Karpas-422 (cell line): ENCODE data around the gene ARL2. TPM values are rescaled to one million over a fixed set of nuclear protein-coding genes. Genes with fewer than 3 reads are reported as not detected.

Experiments used
- DNase-seq: peaks from one replicate; pipeline ENCODE4 v3.0.0-alpha.2; 2015
- H2AFZ ChIP-seq: fragments of 200-600 bp; sonication (generic); 2 replicates; pipeline ENCODE4 v1.6.1; 2014; ENCODE audit warnings: antibody characterized with exemption, low read length, mixed read lengths
- H3K27ac ChIP-seq: fragments of 200-600 bp; sonication (generic); 2 replicates; pipeline ENCODE4 v1.5.1; 2014; ENCODE audit warnings: mild to moderate bottlenecking, low read length, moderate library complexity
- H3K27me3 ChIP-seq: fragments of 200-600 bp; sonication (generic); 2 replicates; pipeline ENCODE4 v1.6.1; 2014; ENCODE audit warnings: low read length, mixed read lengths
- H3K36me3 ChIP-seq: fragments of 200-600 bp; sonication (generic); 2 replicates; pipeline ENCODE4 v1.6.1; 2014; ENCODE audit warnings: low read length, mixed read lengths; ENCODE audit not compliant: insufficient read depth
- H3K4me1 ChIP-seq: fragments of 200-600 bp; sonication (generic); 2 replicates; pipeline ENCODE4 v1.6.1; 2014; ENCODE audit warnings: mild to moderate bottlenecking, low read length, mixed read lengths
- H3K4me2 ChIP-seq: fragments of 200-600 bp; sonication (generic); 2 replicates; pipeline ENCODE4 v1.6.1; 2014; ENCODE audit warnings: low read length, low read depth, mild to moderate bottlenecking; ENCODE audit not compliant: poor library complexity, severe bottlenecking
- H3K4me3 ChIP-seq: fragments of 200-600 bp; sonication (generic); 2 replicates; pipeline ENCODE4 v1.5.1; 2014; ENCODE audit warnings: mild to moderate bottlenecking, antibody characterized with exemption, low read length, mixed read lengths
- H3K79me2 ChIP-seq: fragments of 200-600 bp; sonication (generic); 2 replicates; pipeline ENCODE4 v1.6.1; 2014; ENCODE audit warnings: mild to moderate bottlenecking, low read length, mixed read lengths
- H3K9ac ChIP-seq: fragments of 200-600 bp; sonication (generic); 2 replicates; pipeline ENCODE4 v1.6.0; 2014; ENCODE audit warnings: low read length
- H3K9me2 ChIP-seq: fragments of 200-600 bp; sonication (generic), shearing (Covaris generic); replicated peaks from 2 replicates; pipeline ENCODE4 v1.6.0; 2014; ENCODE audit warnings: mild to moderate bottlenecking, low read length, moderate library complexity; ENCODE audit not compliant: insufficient read depth
- H3K9me3 ChIP-seq: fragments of 300-700, 200-600 bp; sonication (generic); 2 replicates; pipeline ENCODE4 v1.6.1; 2014; ENCODE audit warnings: low read length, mixed read lengths
- H4K20me1 ChIP-seq: fragments of 200-600 bp; sonication (generic); 2 replicates; pipeline ENCODE4 v1.6.1; 2014; ENCODE audit warnings: mild to moderate bottlenecking, antibody characterized with exemption, low read length, low read depth; ENCODE audit not compliant: insufficient read depth
- total RNA-seq: library from RNA; depleted of rRNA; stranded (reverse); fragments of >200 nt; shearing (Covaris generic); gene quantifications from 2 replicates; pipeline ENCODE4 v1.2.3, GENCODE V29; 2014; ENCODE audit warnings: low replicate concordance

Gene ARL2
- total RNA-seq, 1 experiment from 2014 or later, result 28.9 TPM

DNA sequence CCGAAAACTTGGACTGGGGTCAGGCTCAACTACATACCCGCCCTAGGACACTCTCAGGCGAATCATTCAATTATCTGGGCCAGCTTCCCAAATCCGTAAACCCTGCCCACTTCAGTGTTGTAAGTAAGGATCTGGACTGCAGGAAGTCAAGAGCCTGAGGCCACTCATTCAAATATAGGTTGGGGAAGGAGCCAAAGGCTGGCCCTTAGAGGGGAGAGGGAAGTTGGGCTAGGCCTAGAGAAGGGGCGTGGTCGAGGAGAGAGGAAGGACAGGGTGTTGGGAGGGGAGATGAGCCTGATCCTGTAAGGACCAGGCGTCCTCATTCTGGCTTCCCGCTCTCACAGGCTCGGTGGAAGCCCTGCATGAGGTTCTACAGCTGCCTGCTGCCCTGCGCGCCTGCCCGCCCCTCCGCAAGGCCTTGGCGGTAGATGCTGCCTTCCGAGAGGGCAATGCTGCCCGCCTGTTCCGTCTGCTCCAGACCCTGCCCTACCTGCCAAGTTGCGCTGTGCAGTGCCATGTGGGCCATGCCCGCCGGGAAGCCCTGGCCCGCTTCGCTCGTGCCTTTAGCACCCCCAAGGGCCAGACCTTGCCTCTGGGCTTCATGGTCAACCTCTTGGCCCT is 30.0 kb downstream of the ARL2 start:
- Histone ChIP-seq H3K4me1 (peaks cover 16% of the 10 kb centered on the region), H3K9ac (no peak overlapping the region), H3K9me2 (no peaks in the 10 kb centered on the region), H4K20me1 (no peaks in the 10 kb centered on the region), H3K4me3 (no peak overlapping the region), H2AFZ (no peak overlapping the region), H3K9me3 (no peaks in the 10 kb centered on the region), H3K4me2 (no peak overlapping the region), H3K27ac (no peak overlapping the region), H3K79me2 (peaks cover 12% of the 10 kb centered on the region), H3K36me3 (0 out of 2 replicates have a peak, but pooled peaks cover 3% of the 10 kb centered on the region), H3K27me3 (no peaks in the 10 kb centered on the region)
- no peak for DNase-seq

DNA sequence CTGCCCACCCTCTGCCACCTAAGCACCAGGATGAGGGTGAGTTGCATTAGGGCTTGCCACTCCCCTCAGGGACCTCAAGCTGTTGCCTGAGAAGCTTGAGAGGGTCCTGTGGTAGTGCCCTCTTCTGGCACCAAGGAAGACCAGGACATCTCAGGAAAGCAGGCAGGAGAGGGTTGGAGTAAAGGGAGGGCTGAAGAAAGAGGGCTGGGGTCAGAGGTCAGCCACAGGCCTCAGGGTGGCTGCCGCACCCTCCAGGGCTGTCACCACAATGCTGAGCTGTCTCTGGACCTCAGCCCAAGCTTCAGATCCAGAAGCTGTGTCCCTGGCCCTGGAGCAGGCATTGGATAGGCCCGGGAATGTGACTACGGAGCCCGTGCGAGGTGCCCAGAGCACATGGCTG is 31.1 kb downstream of the ARL2 start:
- H3K9ac ChIP-seq, result no peak overlapping the region
- 0 out of 2 replicates have a peak, but pooled peaks cover 3% of the 10 kb centered on the region for H3K36me3 ChIP-seq
- H3K27ac ChIP-seq, result no peak overlapping the region
- no peak overlapping the region for H3K4me3 ChIP-seq
- H3K4me2 ChIP-seq, result no peak overlapping the region
- H4K20me1 ChIP-seq, result no peaks in the 10 kb centered on the region
- no peak overlapping the region for H2AFZ ChIP-seq
- peaks cover 12% of the 10 kb centered on the region for H3K79me2 ChIP-seq
- DNase-seq, result no peak
- H3K4me1 ChIP-seq, result peaks cover 15% of the 10 kb centered on the region
- no peaks in the 10 kb centered on the region for H3K27me3 ChIP-seq
- H3K9me3 ChIP-seq, result no peaks in the 10 kb centered on the region
- no peaks in the 10 kb centered on the region for H3K9me2 ChIP-seq

- Histone ChIP-seq H3K4me1 (peaks cover 10% of the 10 kb centered on the region), H4K20me1 (no peaks in the 10 kb centered on the region), H3K9me3 (no peaks in the 10 kb centered on the region), H3K9ac (no peak overlapping the region), H2AFZ (no peak overlapping the region), H3K9me2 (no peaks in the 10 kb centered on the region), H3K4me2 (no peak overlapping the region), H3K36me3 (0 out of 2 replicates have a peak, but pooled peaks cover 3% of the 10 kb centered on the region), H3K79me2 (peaks cover 12% of the 10 kb centered on the region), H3K4me3 (no peak overlapping the region), H3K27ac (no peak overlapping the region), H3K27me3 (no peaks in the 10 kb centered on the region)
- DNase-seq, result no peak
Measured at GRCh38 chr11:65045728-65046127, 31.8 kb downstream of the ARL2 start.

GRCh38 chr11:65047581-65048422 is 33.8 kb downstream of the ARL2 start:
- no peaks in the 10 kb centered on the region for H3K79me2 ChIP-seq
- H3K36me3 ChIP-seq, result 0 out of 2 replicates have a peak, but pooled peaks cover 3% of the 10 kb centered on the region

GRCh38 chr11:65051398-65051858 is 37.5 kb downstream of the ARL2 start:
- H2AFZ ChIP-seq, result no peak overlapping the region
- H3K9me3 ChIP-seq, result no peaks in the 10 kb centered on the region
- H3K4me2 ChIP-seq, result no peak overlapping the region
- H3K4me3 ChIP-seq, result no peak overlapping the region
- no peak for DNase-seq
- H3K9ac ChIP-seq, result no peak overlapping the region
- no peaks in the 10 kb centered on the region for H3K27me3 ChIP-seq
- H3K9me2 ChIP-seq, result no peaks in the 10 kb centered on the region
- no peaks in the 10 kb centered on the region for H3K36me3 ChIP-seq
- no peaks in the 10 kb centered on the region for H3K4me1 ChIP-seq
- no peak overlapping the region for H3K27ac ChIP-seq
- no peaks in the 10 kb centered on the region for H4K20me1 ChIP-seq
- no peaks in the 10 kb centered on the region for H3K79me2 ChIP-seq

More at GRCh38 chr11:65047581-65048422, 33.8 kb downstream of the ARL2 start:
- DNase-seq, result no peak
- no peaks in the 10 kb centered on the region for H3K4me1 ChIP-seq
- H2AFZ ChIP-seq, result no peak overlapping the region
- H3K27me3 ChIP-seq, result no peaks in the 10 kb centered on the region
- no peak overlapping the region for H3K9ac ChIP-seq
- no peaks in the 10 kb centered on the region for H3K9me3 ChIP-seq
- no peaks in the 10 kb centered on the region for H3K9me2 ChIP-seq
- no peak overlapping the region for H3K27ac ChIP-seq
- H4K20me1 ChIP-seq, result no peaks in the 10 kb centered on the region
- H3K4me2 ChIP-seq, result no peak overlapping the region
- no peak overlapping the region for H3K4me3 ChIP-seq

DNA sequence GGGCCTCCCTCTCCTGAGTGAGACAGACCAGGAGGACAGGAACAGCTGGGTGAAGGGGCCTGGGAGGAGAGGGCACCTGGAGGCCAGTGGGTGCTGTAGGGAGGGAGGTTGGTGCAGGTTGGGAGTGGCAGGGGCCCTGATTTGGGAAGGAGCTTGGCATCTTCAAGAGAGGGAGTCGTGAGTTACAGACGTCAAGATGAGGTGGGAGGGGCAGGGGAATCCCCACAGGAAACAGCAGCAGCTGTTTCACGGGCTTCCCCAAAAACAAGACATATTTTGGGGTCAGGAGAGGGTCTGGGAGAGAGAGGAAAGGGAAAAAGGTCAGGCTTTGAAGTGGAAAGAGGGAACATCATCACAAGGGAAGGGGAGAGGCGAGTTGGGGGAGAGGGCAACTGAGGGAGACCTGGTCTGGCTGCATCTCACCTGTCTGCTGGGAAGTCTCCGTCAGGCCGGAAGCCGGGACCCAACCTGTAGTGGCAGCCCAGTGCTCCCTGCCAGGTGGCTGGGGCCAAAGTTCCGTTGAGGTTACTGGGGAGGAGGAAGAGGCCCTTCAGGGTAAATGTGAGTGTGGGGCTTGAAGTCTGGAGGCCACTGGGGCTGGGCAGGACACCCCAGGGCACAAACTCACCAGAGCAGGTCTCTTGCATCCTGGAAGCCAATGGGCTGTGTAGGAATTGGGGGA is 40.0 kb downstream of the ARL2 start:
- H3K27me3 ChIP-seq, result no peaks in the 10 kb centered on the region
- H3K4me1 ChIP-seq, result no peaks in the 10 kb centered on the region
- H3K27ac ChIP-seq, result no peak overlapping the region
- no peaks in the 10 kb centered on the region for H3K9me3 ChIP-seq
- no peaks in the 10 kb centered on the region for H4K20me1 ChIP-seq
- no peak for DNase-seq
- no peak overlapping the region for H3K4me3 ChIP-seq
- no peaks in the 10 kb centered on the region for H3K36me3 ChIP-seq
- H3K9ac ChIP-seq, result no peak overlapping the region
- no peak overlapping the region for H3K4me2 ChIP-seq
- H2AFZ ChIP-seq, result no peak overlapping the region
- H3K79me2 ChIP-seq, result no peaks in the 10 kb centered on the region
- H3K9me2 ChIP-seq, result no peaks in the 10 kb centered on the region

DNA sequence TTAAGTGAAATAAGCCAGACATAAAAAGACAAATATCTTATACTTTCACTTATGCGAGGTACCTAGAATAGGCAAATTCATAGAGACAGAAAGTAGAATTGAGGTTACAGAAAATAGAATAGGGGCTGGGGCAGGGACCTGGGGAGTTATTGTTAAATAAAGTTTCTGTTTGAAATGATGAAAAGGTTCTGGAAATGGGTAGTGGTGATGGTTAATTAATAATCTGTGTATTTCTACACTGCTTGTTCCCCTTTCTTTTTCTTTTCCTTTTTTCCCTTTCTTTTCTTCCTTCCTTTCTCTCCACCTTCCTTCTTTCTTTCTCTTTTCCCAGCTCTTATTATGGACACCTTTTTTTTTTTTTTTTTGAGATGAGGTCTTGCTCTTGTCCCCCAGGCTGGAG is 41.6 kb downstream of the ARL2 start:
- no peaks in the 10 kb centered on the region for H3K79me2 ChIP-seq
- H2AFZ ChIP-seq, result no peak overlapping the region
- no peaks in the 10 kb centered on the region for H3K9me2 ChIP-seq
- H3K4me2 ChIP-seq, result no peak overlapping the region
- no peaks in the 10 kb centered on the region for H3K27me3 ChIP-seq
- DNase-seq, result no peak
- H3K9ac ChIP-seq, result no peak overlapping the region
- no peaks in the 10 kb centered on the region for H4K20me1 ChIP-seq
- no peaks in the 10 kb centered on the region for H3K9me3 ChIP-seq
- 0 out of 2 replicates have a peak, but pooled peaks cover 3% of the 10 kb centered on the region for H3K4me1 ChIP-seq
- H3K36me3 ChIP-seq, result no peaks in the 10 kb centered on the region
- no peak overlapping the region for H3K27ac ChIP-seq
- H3K4me3 ChIP-seq, result no peak overlapping the region

- no peak for DNase-seq
- Histone ChIP-seq H3K4me1 (0 out of 2 replicates have a peak, but pooled peaks cover 3% of the 10 kb centered on the region), H2AFZ (no peak overlapping the region), H3K4me2 (no peak overlapping the region), H3K27ac (no peak overlapping the region), H3K27me3 (no peaks in the 10 kb centered on the region), H3K9me2 (no peaks in the 10 kb centered on the region), H4K20me1 (no peaks in the 10 kb centered on the region), H3K36me3 (no peaks in the 10 kb centered on the region), H3K4me3 (no peak overlapping the region), H3K9ac (no peak overlapping the region), H3K79me2 (no peaks in the 10 kb centered on the region), H3K9me3 (no peaks in the 10 kb centered on the region)
Measured at GRCh38 chr11:65056999-65057398, 43.0 kb downstream of the ARL2 start.
